DOHH2 (cell line): ENCODE results near the gene P4HA2.

Experiments used
- EZH2phosphoT487 ChIP-seq: fragments of 200-600 bp; sonication (generic); IDR thresholded peaks from 2 replicates; pipeline ENCODE4 v1.6.1; 2017; ENCODE audit warnings: borderline replicate concordance, mild to moderate bottlenecking, antibody characterized with exemption, low read length, moderate library complexity, mixed read lengths
- TF ChIP-seq, protein P1 (sequence below): fragments of 200-600 bp; sonication (generic); IDR thresholded peaks from one replicate; pipeline ENCODE4 v1.5.1; 2014; ENCODE audit warnings: antibody characterized with exemption, mild to moderate bottlenecking, low read depth, low read length; ENCODE audit not compliant: poor library complexity, severe bottlenecking

DNA sequence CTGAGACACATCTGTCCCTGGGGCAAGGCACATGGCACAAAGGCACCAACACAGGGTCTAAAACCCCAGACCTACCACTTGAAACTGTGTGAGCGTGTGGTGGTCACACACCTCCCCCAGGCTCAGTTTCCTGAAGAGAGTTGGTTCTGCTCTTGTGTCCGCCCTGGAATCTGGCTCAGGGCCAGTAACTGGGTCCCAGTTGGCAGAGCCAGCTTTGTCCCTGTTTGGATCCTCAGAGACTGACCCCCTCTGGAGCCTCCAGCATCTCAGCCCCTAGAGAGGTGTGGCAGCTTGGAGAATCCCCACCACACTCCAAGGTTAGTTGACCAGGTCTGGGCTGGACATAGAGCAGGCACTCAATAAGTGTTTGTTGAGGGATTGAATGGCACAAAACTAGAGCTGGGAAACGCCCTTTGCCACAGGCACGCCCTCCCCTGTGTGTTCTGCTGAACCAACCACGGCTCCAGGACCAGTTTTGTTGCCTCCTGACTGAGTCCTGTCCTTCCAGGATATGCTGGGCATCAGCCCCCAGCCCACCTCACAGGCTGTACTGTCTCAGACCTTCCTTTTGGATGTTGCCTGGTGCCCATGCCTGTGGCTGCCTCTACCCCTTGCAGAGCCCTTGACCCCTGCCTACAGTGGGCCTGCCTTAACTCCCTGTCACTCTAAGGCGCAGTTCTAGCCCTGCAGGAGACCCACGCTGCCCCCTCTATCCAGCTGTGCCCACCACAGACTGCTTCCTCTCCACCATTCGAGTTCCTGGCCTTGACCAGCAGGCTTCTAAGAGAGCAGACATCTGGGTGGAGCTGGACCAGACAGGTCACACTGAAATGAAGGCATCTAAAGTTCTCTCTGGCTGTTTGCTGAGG is 26.0 kb upstream of the P4HA2 start:
- TF ChIP-seq, protein P1, sequence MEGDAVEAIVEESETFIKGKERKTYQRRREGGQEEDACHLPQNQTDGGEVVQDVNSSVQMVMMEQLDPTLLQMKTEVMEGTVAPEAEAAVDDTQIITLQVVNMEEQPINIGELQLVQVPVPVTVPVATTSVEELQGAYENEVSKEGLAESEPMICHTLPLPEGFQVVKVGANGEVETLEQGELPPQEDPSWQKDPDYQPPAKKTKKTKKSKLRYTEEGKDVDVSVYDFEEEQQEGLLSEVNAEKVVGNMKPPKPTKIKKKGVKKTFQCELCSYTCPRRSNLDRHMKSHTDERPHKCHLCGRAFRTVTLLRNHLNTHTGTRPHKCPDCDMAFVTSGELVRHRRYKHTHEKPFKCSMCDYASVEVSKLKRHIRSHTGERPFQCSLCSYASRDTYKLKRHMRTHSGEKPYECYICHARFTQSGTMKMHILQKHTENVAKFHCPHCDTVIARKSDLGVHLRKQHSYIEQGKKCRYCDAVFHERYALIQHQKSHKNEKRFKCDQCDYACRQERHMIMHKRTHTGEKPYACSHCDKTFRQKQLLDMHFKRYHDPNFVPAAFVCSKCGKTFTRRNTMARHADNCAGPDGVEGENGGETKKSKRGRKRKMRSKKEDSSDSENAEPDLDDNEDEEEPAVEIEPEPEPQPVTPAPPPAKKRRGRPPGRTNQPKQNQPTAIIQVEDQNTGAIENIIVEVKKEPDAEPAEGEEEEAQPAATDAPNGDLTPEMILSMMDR = no peak
- no peak for TF ChIP-seq EZH2phosphoT487
